GM19324 (cell line): ENCODE results near the gene GUCA2A.
"Not testable (repeated sequence)": the region's sequence is repeated elsewhere in the genome, so short reads cannot be mapped to it uniquely, and the experiment has no call there.

Experiments
- ATAC-seq: cut with Tn5 transposase; IDR thresholded peaks from one replicate; pipeline ENCODE4 v1.9.1; 2021; ENCODE audit warnings: mild to moderate bottlenecking, moderate library complexity; ENCODE audit not compliant: unreplicated experiment, low FRiP score

GUCA2A gene

GRCh38 chr1:42164551-42165420 lies at the start of gene GUCA2A:
TSS of gene GUCA2A (minus strand) at chr1:42164745. CDS start at chr1:42164712, 33 bp downstream.
- ATAC-seq = no peak

DNA sequence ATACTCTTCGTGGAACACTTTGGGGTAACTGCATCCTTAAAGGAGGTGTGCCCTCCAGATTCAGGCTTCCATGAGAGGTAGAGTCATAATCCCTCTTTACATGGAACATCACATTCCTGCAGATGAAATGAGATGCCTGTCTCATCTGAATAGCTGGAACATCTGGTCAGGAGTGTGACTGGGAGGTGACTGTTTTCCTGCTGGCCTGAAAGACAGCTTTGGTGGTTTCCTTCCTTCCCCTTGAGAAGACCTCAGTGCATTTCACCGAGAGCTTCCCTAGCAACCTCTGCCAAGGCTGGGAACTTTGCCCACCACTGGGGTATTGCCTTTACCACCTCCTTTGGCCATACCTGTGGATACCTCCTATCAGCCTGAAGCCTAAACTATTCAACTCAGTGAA lies 46.7 kb upstream of the GUCA2A start:
- no peak for ATAC-seq

- ATAC-seq = no peak
Observed at GRCh38 chr1:42210421-42211133, 46.0 kb upstream of the GUCA2A start.

DNA sequence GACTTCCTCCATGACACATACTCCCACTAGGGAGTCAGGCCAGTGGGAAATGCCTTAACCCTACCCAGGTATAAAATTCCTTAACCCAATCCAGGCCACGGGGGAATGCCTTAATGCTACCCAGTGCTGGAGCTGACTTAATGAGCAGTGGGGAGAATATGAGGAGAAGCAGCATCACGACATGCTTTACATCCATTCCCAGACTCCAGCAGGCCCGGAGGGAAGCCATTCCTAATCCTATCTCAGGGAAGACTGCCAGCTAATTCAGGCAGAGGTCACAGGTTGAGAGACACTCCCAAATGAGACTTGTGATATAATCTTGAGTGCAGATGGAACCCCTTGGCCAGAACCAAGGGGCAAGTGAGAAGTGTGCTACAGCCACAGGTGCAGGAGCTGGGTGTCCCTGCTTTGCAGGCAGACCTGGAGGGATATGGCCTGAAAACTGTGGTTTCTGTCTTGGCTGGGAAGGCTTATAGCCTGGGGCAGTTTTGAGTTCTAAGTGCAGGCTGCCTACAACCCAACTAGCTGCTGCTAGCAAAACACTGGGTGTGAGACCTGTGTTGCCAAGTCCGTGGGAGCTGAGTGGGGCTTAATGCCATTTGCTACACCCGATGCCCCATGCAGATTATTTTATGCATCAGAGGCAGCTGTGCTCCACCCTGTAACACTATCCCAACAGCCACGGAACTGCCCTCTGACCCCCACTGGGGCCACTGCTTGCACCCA lies 45.1 kb upstream of the GUCA2A start:
- no peak for ATAC-seq

DNA sequence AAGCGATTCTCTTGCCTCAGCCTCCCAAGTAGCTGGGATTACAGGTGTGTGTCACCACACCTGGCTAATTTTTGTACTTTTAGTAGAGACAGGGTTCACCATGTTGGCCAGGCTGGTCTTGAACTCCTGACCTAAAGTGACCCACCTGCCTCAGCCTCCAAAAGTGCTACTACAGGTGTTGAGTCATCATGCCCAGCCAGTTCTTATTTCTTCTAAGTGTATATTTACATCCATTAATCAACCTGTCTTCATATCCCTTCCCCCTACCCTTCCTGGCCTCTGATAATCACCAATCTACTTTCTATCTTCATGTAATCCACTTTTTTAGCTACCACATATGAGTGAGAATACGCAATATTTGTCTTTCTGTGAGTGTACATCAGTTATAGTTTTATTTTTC lies 42.4 kb upstream of the GUCA2A start:
- not testable (repeated sequence) for ATAC-seq

GRCh38 chr1:42206164-42206563 lies 41.6 kb upstream of the GUCA2A start:
- no peak for ATAC-seq

DNA sequence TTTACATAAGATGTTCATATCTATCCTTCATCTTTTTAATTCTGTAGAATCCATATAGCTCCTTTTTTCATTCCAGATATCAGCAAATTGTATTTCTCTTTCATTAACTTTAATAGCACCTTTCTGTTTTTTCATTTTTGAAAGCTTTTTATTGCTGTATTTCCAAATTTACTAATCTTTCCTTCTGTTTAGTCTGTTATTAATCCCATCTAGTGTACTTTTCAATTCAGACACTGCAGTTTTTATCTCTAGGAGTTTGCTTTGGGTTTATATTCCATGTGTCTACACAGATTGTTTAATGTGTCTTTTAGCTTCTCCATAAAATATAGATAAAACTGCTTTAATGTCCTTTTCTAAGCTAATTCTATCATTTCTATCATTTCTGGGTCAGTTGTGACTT lies 37.4 kb upstream of the GUCA2A start:
- no peak for ATAC-seq

GRCh38 chr1:42198251-42198650 lies 33.7 kb upstream of the GUCA2A start:
- ATAC-seq = no peak

GRCh38 chr1:42195841-42196240 lies 31.3 kb upstream of the GUCA2A start:
- ATAC-seq = no peak

GRCh38 chr1:42192106-42192505 lies 27.6 kb upstream of the GUCA2A start:
- ATAC-seq = no peak

- ATAC-seq = no peak
Observed at GRCh38 chr1:42191319-42191718, 26.8 kb upstream of the GUCA2A start.

GRCh38 chr1:42189931-42190853 lies 25.6 kb upstream of the GUCA2A start:
- ATAC-seq = no peak

GRCh38 chr1:42186152-42186551 lies 21.6 kb upstream of the GUCA2A start:
- ATAC-seq = no peak

- ATAC-seq = no peak
Observed at GRCh38 chr1:42184616-42185015, 20.1 kb upstream of the GUCA2A start.

- ATAC-seq = no peak
Observed at GRCh38 chr1:42183957-42184268, 19.4 kb upstream of the GUCA2A start.

DNA sequence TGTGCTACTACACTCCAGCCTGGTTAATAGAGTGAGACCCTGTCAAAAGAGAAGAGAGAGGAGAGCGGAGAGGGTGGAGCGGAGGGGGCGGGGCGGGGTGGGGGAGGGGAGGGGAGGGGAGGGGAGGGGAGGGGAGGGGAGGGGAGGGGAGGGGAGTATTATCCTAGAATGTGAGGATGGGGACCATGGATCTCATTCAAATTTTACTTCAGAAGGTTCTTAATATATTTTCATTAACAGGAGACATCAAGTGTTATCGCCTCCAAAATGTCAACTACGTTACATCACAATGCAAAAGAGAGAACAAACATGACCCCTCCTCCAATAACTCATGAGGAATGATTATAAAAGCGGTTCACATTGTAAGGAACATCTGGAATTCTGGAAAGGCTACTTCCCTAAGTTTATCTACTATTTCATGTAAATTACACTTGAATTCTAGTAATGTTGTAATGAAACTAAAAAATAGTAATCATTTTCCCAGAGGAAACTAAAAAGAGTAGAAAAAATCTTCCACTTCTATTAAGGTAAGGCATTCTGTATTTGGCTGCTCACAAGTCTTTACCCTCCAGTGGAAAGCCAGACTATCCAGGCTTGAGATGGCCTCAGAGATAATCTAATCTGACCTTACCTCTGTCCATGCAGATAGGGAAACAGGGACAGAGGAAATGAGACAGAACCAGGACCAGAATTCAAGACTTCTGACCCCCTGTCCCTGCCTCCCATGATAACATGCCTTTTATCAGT lies 18.8 kb upstream of the GUCA2A start:
- no peak for ATAC-seq

- no peak for ATAC-seq
Observed at GRCh38 chr1:42181687-42182086, 17.1 kb upstream of the GUCA2A start.

- no peak for ATAC-seq
Observed at GRCh38 chr1:42179900-42180329, 15.4 kb upstream of the GUCA2A start.

DNA sequence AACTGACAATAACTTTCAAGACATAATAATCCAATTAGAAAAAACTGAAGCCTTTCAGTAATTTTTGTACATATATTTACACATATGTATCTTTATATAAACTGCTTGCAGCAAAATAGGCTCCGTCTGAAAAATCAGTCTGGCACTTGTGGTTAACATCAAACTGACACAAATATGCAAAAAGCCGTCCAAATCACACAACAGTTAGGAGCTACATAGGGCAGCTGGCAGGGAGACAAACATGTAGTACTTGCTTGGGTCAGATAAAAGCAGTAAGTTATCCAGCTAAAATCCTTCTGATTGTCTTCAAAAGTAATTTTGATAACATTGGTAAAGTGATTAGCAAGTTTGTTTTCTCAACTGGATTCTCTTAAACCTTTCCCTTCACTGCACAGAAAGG lies 14.7 kb upstream of the GUCA2A start:
- ATAC-seq = no peak

- ATAC-seq = no peak
Observed at GRCh38 chr1:42178249-42178648, 13.7 kb upstream of the GUCA2A start.
